MM.1S (cell line): ENCODE measurements around the gene ABCB8.
A peak's percentile ranks its signal among the peaks of the same experiment; 100 is the strongest.

Experiments used
- DNase-seq: peaks from one replicate; pipeline ENCODE4 v3.0.0-alpha.2; 2015
- H2AFZ ChIP-seq: fragments of 300-600 bp; sonication (generic); 2 replicates; pipeline ENCODE4 v1.6.0; 2016; ENCODE audit warnings: antibody characterized with exemption, low read length
- H3F3A ChIP-seq: fragments of 300-600 bp; sonication (generic); 2 replicates; pipeline ENCODE4 v1.6.1; 2016; ENCODE audit warnings: mild to moderate bottlenecking, antibody characterized with exemption, low read length, moderate library complexity, mixed read lengths; ENCODE audit not compliant: insufficient read depth
- H3K27ac ChIP-seq: fragments of 300-600 bp; sonication (generic); 2 replicates; pipeline ENCODE4 v1.5.1; 2016; ENCODE audit warnings: mild to moderate bottlenecking, low read length
- H3K27me3 ChIP-seq: fragments of 300-600 bp; sonication (generic); replicated peaks from 2 replicates; pipeline ENCODE4 v1.6.0; 2016; ENCODE audit warnings: low read length; ENCODE audit not compliant: insufficient read depth
- H3K36me3 ChIP-seq: fragments of 300-600 bp; sonication (generic); replicated peaks from 2 replicates; pipeline ENCODE4 v1.6.1; 2016; ENCODE audit warnings: mild to moderate bottlenecking, low read length, mixed read lengths; ENCODE audit not compliant: insufficient read depth
- H3K4me1 ChIP-seq: fragments of 300-600 bp; sonication (generic); 2 replicates; pipeline ENCODE4 v1.6.1; 2016; ENCODE audit warnings: low read length, mixed read lengths
- H3K4me2 ChIP-seq: fragments of 300-600 bp; sonication (generic); 2 replicates; pipeline ENCODE4 v1.6.0; 2016; ENCODE audit warnings: low read depth, low read length
- H3K4me3 ChIP-seq: fragments of 300-600 bp; sonication (generic); 2 replicates; pipeline ENCODE4 v1.5.1; 2016; ENCODE audit warnings: low read length, mixed read lengths
- H3K79me2 ChIP-seq: fragments of 300-600 bp; sonication (generic); 2 replicates; pipeline ENCODE4 v1.6.1; 2016; ENCODE audit warnings: mixed run types, low read length, mixed read lengths
- H3K9ac ChIP-seq: fragments of 300-600 bp; sonication (generic); 2 replicates; pipeline ENCODE4 v1.6.1; 2016; ENCODE audit warnings: low read length, mixed read lengths
- H3K9me2 ChIP-seq: fragments of 300-600 bp; sonication (generic); replicated peaks from 2 replicates; pipeline ENCODE4 v1.6.1; 2016; ENCODE audit warnings: mild to moderate bottlenecking, low read length, mixed read lengths; ENCODE audit not compliant: insufficient read depth
- H3K9me3 ChIP-seq: fragments of 300-600 bp; sonication (generic); replicated peaks from 2 replicates; pipeline ENCODE4 v1.6.1; 2016; ENCODE audit warnings: mild to moderate bottlenecking, low read length, mixed read lengths; ENCODE audit not compliant: insufficient read depth
- H4K20me1 ChIP-seq: fragments of 300-600 bp; sonication (generic); 2 replicates; pipeline ENCODE4 v1.6.1; 2016; ENCODE audit warnings: mild to moderate bottlenecking, low read length, moderate library complexity, mixed read lengths; ENCODE audit not compliant: insufficient read depth
- CTCF ChIP-seq: fragments of 300-600 bp; sonication (generic); IDR thresholded peaks from 2 replicates; pipeline ENCODE4 v1.5.1; 2016; ENCODE audit warnings: antibody characterized with exemption, low read length, mixed read lengths
- EZH2 ChIP-seq: fragments of 300-600 bp; sonication (generic); optimal IDR thresholded peaks from 2 replicates; pipeline ENCODE3; 2017; ENCODE audit warnings: low read depth, mild to moderate bottlenecking, antibody characterized with exemption, low read length, mixed read lengths
- EZH2phosphoT487 ChIP-seq: fragments of 300-600 bp; sonication (generic); IDR thresholded peaks from 2 replicates; pipeline ENCODE4 v1.6.1; 2018; ENCODE audit warnings: antibody characterized with exemption, low read length

The ABCB8 gene

DNA sequence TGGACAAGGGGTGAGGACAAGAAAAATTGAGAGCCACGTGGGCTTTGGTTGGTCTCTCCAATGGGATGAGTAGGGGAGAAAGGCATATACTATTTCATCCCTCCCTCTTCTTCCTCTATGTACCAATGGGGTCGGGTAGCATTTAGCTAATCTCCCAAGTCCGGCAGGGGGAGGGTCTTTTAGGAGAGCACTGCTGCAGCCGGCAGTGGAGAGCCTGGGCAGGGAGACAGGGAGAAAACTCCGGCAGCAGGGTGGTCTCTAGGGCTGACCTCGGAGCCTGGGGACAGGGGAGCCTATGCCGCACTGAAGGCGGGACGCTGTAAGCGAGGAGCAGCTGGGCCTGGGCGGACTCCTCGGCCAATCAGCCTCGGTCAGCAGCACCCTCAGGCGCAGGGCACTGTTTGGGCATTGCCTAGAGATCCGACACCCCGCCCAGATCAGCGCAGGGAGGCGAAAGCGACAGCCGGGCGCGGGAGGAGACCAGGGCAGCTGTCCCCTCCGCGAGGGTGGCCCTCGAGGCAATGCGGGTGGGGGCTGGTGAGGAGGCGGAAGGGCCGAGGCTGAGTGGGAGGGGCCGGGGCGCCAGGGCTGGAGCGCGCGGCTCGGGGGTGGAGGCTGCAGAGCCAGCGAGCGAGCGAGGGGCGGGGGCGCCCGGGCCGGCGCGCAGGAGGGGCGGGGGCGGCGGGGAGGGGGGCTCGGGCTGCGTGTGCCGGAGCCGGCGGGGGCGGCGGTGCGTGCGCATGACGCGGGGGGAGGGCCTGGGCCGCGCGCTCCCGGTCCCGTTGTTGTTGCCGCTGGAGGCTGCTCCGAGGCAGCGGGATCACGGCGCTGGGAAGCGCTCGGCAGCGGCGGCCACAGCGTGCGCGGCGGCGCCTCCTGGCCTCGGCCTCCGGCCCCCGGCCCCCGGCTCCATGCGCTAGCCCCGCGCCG is 57.7 kb downstream of the ABCB8 start, which contains the start of gene AGAP3:
TSS of gene AGAP3 (plus strand) at position 785 of the 930 bp plus-strand sequence. CDS start 267 bp downstream, outside the sequence.
- H3K9me3 ChIP-seq, result no peaks in the 10 kb centered on the region
- no peaks in the 10 kb centered on the region for H3K9me2 ChIP-seq
- peak within 1 kb of the TSS; percentile 52; the same call in 1 of the 2 replicates for H3K27ac ChIP-seq
- peak within 1 kb of the TSS; percentile 77 for H3K9ac ChIP-seq
- H3K79me2 ChIP-seq, result peaks cover 63% of the 10 kb centered on the region
- H3K27me3 ChIP-seq, result no peaks in the 10 kb centered on the region
- H3K4me2 ChIP-seq, result peak within 1 kb of the TSS; percentile 89
- TF ChIP-seq CTCF (no peak), EZH2phosphoT487 (no peak), EZH2 (no peak)
- H3K4me3 ChIP-seq, result peak within 1 kb of the TSS; percentile 77
- H4K20me1 ChIP-seq, result peaks cover 8% of the 10 kb centered on the region; the same call in 1 of the 2 replicates
- DNase-seq, result peak; percentile 85
- H3F3A ChIP-seq, result peaks cover 22% of the 10 kb centered on the region
- H3K4me1 ChIP-seq, result peaks cover 19% of the 10 kb centered on the region
- no peaks in the 10 kb centered on the region for H3K36me3 ChIP-seq
- peak within 1 kb of the TSS; percentile 72 for H2AFZ ChIP-seq

- Histone ChIP-seq H2AFZ (peak overlapping the region; percentile 71), H3K9me2 (no peaks in the 10 kb centered on the region), H3K79me2 (peaks cover 64% of the 10 kb centered on the region), H3K9ac (peak overlapping the region; percentile 77), H3K27me3 (no peaks in the 10 kb centered on the region), H3F3A (peaks cover 21% of the 10 kb centered on the region), H3K9me3 (no peaks in the 10 kb centered on the region), H3K4me1 (peaks cover 18% of the 10 kb centered on the region), H3K4me3 (peak overlapping the region; percentile 77), H4K20me1 (peaks cover 8% of the 10 kb centered on the region; the same call in 1 of the 2 replicates), H3K27ac (peak overlapping the region; percentile 52; the same call in 1 of the 2 replicates), H3K36me3 (no peaks in the 10 kb centered on the region), H3K4me2 (peak overlapping the region; percentile 89)
- TF ChIP-seq EZH2 (no peak), CTCF (no peak), EZH2phosphoT487 (no peak)
- peak; percentile 45 for DNase-seq
These were observed 58.6 kb downstream of the ABCB8 start for GRCh38 chr7:151086802-151087244.

- Histone ChIP-seq H3K27me3 (no peaks in the 10 kb centered on the region), H3K4me1 (peaks cover 14% of the 10 kb centered on the region), H4K20me1 (peaks cover 8% of the 10 kb centered on the region; the same call in 1 of the 2 replicates), H3K4me2 (peak overlapping the region; percentile 89), H2AFZ (peak overlapping the region; percentile 71), H3K27ac (peak overlapping the region; percentile 52; the same call in 1 of the 2 replicates), H3K9me2 (no peaks in the 10 kb centered on the region), H3K36me3 (no peaks in the 10 kb centered on the region), H3K9ac (peak overlapping the region; percentile 77), H3F3A (peaks cover 21% of the 10 kb centered on the region), H3K9me3 (no peaks in the 10 kb centered on the region), H3K4me3 (peak overlapping the region; percentile 77), H3K79me2 (peaks cover 64% of the 10 kb centered on the region)
- TF ChIP-seq EZH2phosphoT487, result no peak
- TF ChIP-seq CTCF, result peak; percentile 40
- DNase-seq, result peak; percentile 79
These were observed 59.2 kb downstream of the ABCB8 start for GRCh38 chr7:151087245-151088018.
